ENCODE data around the gene IPPK. TPM values are rescaled to one million over a fixed set of nuclear protein-coding genes. Genes with fewer than 3 reads are reported as not detected.

IPPK gene
- total and polyA plus RNA-seq, 2 of the 4 experiments (the other 2 are of a cell fraction), result 25.1 to 26.8 TPM

- Histone ChIP-seq H4K8ac (ENCODE audit: low read depth in 2 of 2, low read length in 2 of 2) (no peak overlapping the region), H3K56ac (ENCODE audit: extremely low read depth, insufficient read depth, low read length) (no peak overlapping the region), H3K27ac (ENCODE audit: insufficient read depth, low read length) (no peak overlapping the region), H4K5ac (ENCODE audit: low read depth, low read length) (no peak overlapping the region), H2BK20ac (ENCODE audit: low read depth, low read length) (no peak overlapping the region), H3K4ac (ENCODE audit: low read depth, low read length) (no peak overlapping the region), H3K23ac (ENCODE audit: low read depth, low read length) (no peak overlapping the region), H3K79me1 (ENCODE audit: low read depth in 1 of 2, low read length in 2 of 2) (peaks cover 8 to 37% of the 10 kb centered on the region in 2 experiments; a peak in 3 of 4 replicates), H2BK5ac (ENCODE audit: low read depth, low read length, poor library complexity, severe bottlenecking) (no peak overlapping the region), H4K91ac (ENCODE audit: insufficient read depth, low read depth, low read length) (no peak overlapping the region), H3K4me2 (ENCODE audit: low read depth, low read length) (no peak overlapping the region), H3K14ac (replicated peaks; ENCODE audit: low read depth, low read length) (no peak overlapping the region), H3K9me3 (ENCODE audit: control insufficient read depth, insufficient read depth, low read length) (no peaks in the 10 kb centered on the region), H2BK15ac (ENCODE audit: low read depth, low read length) (no peak overlapping the region), H3K9me1 (ENCODE audit: insufficient read depth, low read length) (peaks cover 5% of the 10 kb centered on the region), H3K36me3 (ENCODE audit: control insufficient read depth, insufficient read depth, low read length) (peaks cover 70% of the 10 kb centered on the region), H3K18ac (ENCODE audit: low read depth, low read length) (no peak overlapping the region), H3K4me1 (ENCODE audit: control insufficient read depth, insufficient read depth, low read length) (no peaks in the 10 kb centered on the region), H3K4me3 (ENCODE audit: insufficient read depth, low read depth, low read length) (no peak overlapping the region), H2AK9ac (replicated peaks; ENCODE audit: low read depth, low read length, poor library complexity) (no peak overlapping the region), H4K20me1 (ENCODE audit: insufficient read depth, low read length) (peaks cover 28% of the 10 kb centered on the region), H2BK120ac (ENCODE audit: low read depth, low read length) (no peak overlapping the region), H2AFZ (replicated peaks; ENCODE audit: low read length, poor library complexity) (no peak overlapping the region), H2AK5ac (ENCODE audit: low read depth, low read length) (no peak overlapping the region), H3K9ac (ENCODE audit: low read depth, low read length) (no peak overlapping the region), H3K27me3 (ENCODE audit: control insufficient read depth, insufficient read depth, low read length) (no peaks in the 10 kb centered on the region)
- ChIA-PET POLR2A (ENCODE audit: unreplicated experiment) (interaction anchor here (0.5 kb wide), 1 partner anchor 12 kb away, joined by 3 read pairs; no protein-coding TSS in a partner anchor), CTCF (interaction anchor here (1.6 kb wide), 1 partner anchor 72 kb away, joined by 4 read pairs; no protein-coding TSS in a partner anchor)
- intact Hi-C loops (cut with micrococcal nuclease) (no loop called here), dilution Hi-C loops (cut with HindIII; ENCODE audit: low sequenced_read_pairs, unreplicated experiment) (no loop called here), in situ Hi-C loops (cut with MboI; ENCODE audit: low sequenced_read_pairs) (loop anchor here (5.0 kb wide), 1 partner anchor 73 kb away; no protein-coding TSS in a partner anchor)
- 90% methylated on average over 11 of the region's 34 CpGs; no CpG with 5 or more reads in 1 of the 2 experiments for WGBS, 2 experiments (ENCODE audit: extremely low coverage in 2 of 2, insufficient read length in 1 of 2)
- ATAC-seq (ENCODE audit: low read depth) (no peak), DNase-seq (no peak)
- BruUV-seq (replicated peaks), result no TSS peak
- TF ChIP-seq NFE2L2 (IDR thresholded peaks at IDR 0.05; ENCODE audit: low read depth, low read length), result no peak
- no peak for TF ChIP-seq CTCF (conservative IDR thresholded peaks at IDR 0.05; ENCODE audit: low read depth, low read length)
These were observed 49.2 kb upstream of the IPPK start for GRCh38 chr9:92719028-92719647.
